Fibroblast of mammary gland (primary cell): ENCODE measurements around the gene ZNF862.

ENCODE experiments used
- DNase-seq: peaks from one replicate; pipeline ENCODE4 v3.0.0-alpha.2; 2010; ENCODE audit warnings: low read depth
- H3K4me3 ChIP-seq: 2 replicates; pipeline ENCODE4 v1.5.1; 2011; ENCODE audit warnings: low read depth, mild to moderate bottlenecking, low read length, moderate library complexity; ENCODE audit not compliant: control insufficient read depth
- CTCF ChIP-seq: conservative IDR thresholded peaks from 2 replicates; pipeline ENCODE4 v1.5.1; 2011; ENCODE audit warnings: low read depth, low read length, inconsistent platforms; ENCODE audit not compliant: control insufficient read depth, insufficient read depth

The ZNF862 gene

DNA sequence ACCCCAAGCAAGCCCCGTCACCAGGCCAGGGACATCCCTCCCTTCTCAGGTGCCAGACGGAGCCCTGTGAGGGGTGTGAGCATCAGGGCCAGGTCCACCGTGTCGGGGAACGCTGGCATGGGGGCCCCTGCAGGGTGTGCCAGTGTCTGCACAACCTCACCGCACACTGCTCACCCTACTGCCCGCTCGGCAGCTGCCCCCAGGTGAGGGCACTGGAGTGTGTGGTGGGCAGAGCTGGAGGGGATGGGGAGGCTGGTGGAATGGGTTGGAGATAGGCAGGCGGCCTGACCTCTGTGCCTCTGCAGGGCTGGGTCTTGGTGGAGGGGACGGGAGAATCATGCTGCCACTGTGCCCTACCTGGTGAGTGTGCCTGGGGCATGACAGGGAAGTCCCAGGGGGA, 44.9 kb upstream of the ZNF862 start:
- H3K4me3 ChIP-seq = no peak overlapping the region
- no peak for DNase-seq
- no peak for TF ChIP-seq CTCF

- no peak for TF ChIP-seq CTCF
- H3K4me3 ChIP-seq = no peak overlapping the region
- no peak for DNase-seq
Measured at GRCh38 chr7:149794661-149795060, 43.5 kb upstream of the ZNF862 start.

- H3K4me3 ChIP-seq = no peak overlapping the region
- TF ChIP-seq CTCF = no peak
- no peak for DNase-seq
Measured at GRCh38 chr7:149795126-149795525, 43.0 kb upstream of the ZNF862 start.

DNA sequence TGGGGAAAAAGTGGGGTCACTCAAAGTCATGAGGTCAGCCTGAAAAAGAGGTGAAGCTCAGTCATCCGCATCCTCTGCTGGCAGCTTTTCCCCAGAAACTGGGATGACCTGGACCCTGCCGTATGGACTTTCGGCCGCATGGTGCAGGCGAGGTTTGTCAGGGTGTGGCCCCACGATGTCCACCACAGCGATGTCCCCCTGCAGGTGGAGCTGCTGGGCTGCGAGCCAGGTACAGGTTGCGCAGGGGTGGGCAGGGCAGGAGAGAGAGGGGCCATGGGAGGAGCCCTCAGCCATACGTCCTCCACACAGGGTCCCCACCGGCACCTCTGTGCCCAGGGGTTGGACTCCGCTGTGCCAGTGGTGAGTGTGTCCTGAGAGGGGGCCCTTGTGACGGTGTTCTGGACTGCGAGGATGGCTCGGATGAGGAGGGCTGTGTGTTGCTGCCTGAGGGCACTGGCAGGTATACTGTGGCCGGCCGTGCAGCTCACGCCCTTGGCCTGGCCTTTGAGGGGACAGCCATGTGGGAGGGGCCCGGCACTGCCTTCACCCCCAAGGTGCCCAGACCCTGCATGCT, 41.8 kb upstream of the ZNF862 start:
- H3K4me3 ChIP-seq = no peak overlapping the region
- no peak for TF ChIP-seq CTCF

DNA sequence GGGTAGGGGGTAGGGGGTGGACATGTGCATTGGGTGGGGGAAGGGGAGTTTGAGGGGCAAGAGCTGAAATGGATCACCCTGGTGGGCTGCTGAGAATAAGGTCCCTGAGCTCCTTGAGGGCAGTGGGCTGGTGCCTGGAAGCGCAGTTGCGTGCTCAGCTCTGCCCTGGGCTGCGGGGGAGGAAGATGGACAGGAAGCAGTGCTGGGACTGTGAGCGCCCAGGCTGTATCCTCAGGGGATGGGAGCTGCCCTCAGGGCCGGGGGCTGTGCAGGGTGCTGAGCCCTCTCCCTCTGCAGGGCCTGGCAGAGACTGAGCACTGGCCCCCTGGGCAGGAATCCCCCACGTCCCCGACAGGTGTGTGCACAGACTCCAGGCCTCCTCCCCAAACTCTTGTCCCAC, 40.4 kb upstream of the ZNF862 start:
- TF ChIP-seq CTCF = no peak
- DNase-seq = no peak
- no peak overlapping the region for H3K4me3 ChIP-seq

More for the DNA sequence above, 41.8 kb upstream of the ZNF862 start:
- DNase-seq = no peak

- TF ChIP-seq CTCF = no peak
- DNase-seq = no peak
- H3K4me3 ChIP-seq = no peak overlapping the region
Measured at GRCh38 chr7:149799397-149800168, 38.6 kb upstream of the ZNF862 start.
